GDM1 (cell line): Measurements from ENCODE around the gene ANO7.

Experiments
- DNase-seq: peaks from one replicate; lab custom pipeline; 2025; lab: John Stamatoyannopoulos, UW

ANO7 gene

DNA sequence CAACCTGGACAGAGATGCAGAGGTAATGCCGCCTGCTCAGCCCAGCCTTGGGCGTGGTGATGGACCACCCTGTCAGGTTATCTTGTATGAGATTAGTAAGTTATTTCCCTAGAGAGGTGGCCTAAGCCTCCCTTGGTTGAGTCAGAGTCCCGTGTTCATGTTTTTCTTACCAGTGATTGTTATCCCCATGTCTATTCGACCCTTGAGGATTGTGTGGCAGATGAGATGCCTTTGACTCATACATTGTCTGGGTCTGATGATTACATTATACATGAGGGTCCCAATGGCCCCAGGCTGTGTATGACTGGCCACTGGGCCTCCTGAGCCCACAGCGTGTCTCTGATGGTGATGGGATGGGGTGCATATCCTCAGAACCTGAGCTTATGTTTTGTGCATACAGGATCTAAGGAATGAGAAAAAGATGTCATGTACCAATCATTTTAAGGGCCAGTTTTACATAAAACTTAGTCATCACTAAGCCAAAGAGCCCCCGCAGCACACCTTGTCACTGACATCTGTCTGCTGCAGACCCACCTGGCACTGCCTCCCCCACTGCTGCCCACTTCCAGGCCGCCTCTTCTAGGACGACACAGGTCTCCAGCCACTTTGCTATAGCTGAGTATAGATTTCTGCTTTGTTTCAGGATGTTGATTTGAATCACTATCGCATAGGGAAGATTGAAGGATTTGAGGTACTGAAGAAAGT, 30.5 kb upstream of the ANO7 start:
- no peak for DNase-seq

DNA sequence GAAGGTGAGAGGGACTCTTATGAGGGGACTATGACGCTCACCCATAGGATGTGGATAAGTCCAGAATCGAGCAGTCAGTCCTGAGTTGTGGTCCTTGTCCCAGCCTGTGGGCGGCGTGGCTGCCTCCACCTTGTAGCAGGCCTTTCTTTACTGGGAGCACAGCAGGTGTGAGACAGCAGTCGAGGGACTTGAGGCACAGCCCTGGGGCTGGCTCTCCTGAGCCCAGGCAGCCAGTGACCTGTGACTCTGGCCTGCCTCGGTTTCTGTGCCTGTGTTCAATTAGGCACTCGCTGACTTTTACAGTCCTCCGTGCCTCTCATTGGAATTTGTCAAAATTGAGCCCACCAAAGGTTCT, 30.0 kb upstream of the ANO7 start:
- no peak for DNase-seq

- DNase-seq: no peak
These were observed 29.4 kb upstream of the ANO7 start for GRCh38 chr2:241159116-241159515.

DNA sequence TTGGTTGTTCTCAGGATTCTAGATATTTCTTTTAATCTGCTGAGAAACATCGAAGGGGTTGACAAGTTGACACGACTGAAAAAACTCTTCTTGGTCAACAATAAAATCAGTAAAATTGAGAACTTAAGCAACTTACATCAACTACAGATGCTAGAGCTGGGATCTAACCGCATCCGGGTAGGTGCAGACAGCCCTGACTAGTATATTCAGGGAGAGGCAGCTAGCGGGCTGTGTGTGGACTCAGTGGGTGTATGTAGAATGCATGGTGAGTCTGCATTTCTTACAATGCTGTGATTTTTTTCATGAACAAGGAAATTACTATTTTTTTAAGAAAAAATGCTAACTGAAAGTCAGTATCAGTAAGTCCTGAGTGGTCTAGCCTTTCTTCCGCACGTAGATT, 28.2 kb upstream of the ANO7 start:
- no peak for DNase-seq

DNA sequence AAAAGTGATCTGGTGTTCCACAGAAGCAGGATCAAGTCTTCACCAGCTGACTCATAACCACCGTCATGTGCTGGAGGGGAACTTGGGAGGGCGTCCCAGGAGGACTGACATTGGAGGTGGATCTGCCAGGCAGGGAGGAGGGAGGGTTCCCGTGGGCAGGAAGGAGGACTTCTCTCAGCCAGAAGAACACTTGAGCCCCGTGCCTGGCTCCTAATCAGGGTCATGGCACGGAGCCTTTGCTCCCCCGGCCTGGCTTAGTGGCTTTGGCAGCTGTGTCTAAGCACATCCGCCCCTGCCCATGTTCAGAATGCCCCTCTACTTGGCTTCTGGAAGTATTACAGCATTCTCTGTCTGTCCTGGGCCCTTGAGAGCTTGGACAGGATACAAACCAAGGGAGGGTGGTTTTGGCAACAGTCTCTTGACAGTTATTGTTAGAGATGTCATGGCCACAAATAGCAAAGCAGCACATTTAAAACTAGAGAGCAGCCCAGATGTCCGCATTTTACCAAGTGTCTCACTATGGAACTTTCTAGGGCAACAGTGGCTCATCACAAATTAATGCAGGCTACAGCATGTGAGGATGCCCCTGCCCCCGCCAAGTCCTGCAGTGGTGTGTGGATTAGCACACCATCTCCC, 26.7 kb upstream of the ANO7 start:
- DNase-seq: no peak

DNA sequence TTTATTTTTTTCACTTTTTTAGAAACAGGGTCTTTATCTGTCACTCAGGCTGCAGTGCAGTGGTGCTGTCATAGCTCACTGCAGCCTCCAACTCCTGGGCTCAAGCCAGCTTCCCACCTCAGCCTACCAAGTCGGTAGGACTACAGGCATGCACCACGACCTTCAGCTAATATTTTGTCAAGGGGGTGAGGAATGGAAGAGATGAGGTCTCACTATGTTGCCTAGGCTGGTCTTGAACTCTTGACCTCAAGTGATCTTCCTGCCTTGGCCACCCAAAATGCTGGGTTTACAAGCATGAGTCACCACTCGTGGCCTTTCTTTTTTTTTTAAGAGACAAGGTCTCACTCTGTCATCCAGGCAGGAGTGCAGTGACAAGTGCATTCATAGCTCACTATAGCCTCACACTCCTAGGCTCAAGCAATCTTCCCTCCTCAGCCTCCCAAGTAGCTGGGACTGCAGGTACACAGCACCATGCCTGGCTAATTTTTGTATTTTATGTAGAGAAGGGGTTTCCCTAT, 24.8 kb upstream of the ANO7 start:
- DNase-seq: no peak

DNA sequence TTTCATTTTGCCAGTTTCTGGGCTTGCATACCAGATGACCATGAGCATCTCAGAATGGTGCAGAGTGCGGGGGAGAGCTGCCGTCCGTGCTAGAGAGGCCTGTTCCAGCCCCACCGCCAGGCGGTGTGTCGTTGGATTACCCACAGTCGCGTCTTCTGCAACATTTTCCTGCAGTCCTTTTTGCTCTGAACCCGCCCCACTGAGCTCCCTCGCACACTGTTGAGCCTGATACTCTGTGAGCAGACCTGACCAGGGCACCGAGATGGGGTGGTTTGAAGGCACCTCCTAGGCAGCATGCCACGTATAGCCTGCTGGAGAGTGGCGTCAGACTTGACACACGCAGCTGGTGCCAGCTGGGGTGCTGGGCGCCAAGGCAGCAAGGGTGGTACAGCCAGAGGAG, 20.1 kb upstream of the ANO7 start:
- no peak for DNase-seq

GRCh38 chr2:241173557-241173956, 14.9 kb upstream of the ANO7 start:
- DNase-seq: no peak

DNA sequence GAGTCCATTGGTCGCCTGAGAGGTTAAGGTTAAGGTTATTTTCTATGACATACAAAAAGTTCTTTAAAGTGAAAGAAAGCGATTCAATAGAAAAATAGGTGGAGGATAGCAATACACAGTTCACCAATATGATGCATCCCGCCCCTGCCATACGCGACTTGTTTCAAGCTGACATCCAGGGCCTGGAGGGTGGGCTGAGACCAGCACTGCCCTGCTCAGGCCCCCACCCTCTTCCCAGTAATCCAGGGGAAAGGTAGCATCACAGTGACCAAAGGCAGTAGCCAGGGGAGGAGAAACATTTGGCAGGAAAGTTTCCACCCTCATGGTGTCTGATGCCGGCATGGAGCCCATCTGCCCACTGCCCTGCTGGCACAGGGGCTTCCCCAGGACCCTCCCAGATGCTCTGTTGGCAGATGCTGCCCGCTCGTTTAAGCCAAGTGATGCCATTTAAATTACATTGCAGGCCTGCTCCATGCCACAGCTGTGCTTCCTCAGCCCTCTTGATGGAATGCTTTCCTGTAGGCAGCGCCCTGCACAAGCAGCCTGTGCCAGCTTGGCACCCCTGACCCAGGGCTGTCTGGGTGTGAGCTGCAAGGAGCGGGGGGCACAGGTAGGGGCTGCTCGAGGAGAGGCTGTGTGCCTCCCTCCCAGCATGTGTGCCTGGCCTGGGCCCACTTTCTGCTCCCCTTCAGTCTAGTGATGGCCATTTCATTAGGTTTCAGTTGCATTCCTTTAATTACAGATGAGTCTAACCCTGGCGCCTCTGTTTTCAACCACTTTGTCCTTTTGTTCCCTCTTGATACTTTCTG, 10.7 kb upstream of the ANO7 start:
- DNase-seq: no peak

DNA sequence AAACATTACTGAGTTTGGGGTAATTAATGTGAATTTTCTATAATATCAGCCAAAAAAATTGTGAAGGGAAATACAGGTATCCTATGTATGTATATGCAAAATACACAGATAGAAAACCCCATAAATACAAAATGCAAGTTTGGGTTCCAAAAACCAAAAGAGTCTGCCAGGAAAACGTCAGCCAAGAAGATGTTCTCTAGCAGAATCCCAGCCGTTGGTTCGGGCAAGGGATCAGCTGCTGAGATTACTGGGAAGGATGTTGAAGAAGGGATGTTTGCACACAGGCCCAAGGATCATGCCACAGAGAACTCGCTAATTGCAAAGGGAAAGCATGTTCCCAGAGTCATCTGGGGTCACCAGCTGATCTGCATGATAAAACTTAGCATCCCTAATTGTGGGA, 9.5 kb upstream of the ANO7 start:
- no peak for DNase-seq

DNA sequence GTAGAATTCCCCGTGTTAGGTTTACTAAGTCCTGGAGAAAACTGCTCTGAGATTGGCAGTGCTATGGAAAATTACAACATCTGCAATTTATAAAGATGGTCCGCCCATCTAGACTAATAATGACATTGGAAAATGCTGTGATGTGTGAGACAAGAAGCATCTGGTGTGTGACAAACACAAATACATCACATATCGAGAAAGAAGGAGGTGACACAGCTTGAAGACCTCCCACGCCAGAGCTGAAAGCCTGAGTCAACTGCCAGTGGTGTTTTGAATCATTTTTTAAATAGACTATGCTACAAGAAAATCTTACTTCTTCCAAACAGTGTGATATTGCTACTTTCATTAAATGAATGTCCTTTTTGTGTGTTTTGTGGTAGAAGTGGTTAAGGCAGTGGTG, 8.6 kb upstream of the ANO7 start:
- DNase-seq: no peak

GRCh38 chr2:241180495-241180894, 8.0 kb upstream of the ANO7 start:
- DNase-seq: no peak

DNA sequence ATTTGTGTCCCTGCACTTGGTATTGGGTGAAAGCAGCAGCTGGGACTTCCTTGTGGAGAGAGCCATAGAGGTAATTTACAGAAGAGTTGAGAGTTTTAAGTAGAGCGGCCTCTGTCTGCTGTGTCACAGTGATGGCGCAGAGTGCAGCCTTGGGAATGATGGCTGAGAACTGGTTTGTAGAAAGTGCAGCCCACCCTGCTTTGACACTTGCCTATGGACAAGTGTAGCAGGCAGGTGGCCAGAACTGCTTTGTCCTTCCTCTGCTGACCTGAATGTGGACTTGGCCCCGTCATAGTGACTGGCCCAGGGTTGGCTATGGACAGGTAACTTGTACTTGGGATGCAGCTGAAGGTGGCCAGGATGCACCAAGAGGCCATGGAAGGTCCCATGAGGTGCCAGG, 6.4 kb upstream of the ANO7 start:
- DNase-seq: no peak

DNA sequence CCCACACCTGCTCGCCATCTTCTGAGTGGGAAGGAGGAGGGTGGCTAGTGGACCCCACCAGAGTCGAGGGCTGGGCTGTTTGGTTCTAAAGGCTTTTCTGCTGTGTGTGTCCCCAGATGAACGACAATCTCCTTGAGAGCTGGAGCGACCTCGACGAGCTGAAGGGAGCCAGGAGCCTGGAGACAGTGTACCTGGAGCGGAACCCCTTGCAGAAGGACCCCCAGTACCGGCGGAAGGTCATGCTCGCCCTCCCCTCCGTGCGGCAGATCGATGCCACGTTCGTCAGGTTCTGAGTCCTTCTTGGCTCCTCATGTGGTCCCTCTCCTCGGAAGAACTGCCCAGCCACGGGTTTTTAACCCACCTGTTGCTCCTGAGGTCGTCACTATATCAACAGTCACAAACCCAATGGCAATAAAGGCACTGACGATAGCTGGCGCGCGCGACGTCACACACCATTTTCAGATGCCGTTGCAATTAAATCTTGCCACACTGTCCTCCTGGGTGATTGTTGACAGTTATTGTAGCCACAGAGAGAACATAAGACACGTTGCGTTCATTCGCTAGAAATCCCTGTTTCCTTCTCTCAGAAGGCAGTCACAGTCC, 5.8 kb upstream of the ANO7 start:
- no peak for DNase-seq

DNA sequence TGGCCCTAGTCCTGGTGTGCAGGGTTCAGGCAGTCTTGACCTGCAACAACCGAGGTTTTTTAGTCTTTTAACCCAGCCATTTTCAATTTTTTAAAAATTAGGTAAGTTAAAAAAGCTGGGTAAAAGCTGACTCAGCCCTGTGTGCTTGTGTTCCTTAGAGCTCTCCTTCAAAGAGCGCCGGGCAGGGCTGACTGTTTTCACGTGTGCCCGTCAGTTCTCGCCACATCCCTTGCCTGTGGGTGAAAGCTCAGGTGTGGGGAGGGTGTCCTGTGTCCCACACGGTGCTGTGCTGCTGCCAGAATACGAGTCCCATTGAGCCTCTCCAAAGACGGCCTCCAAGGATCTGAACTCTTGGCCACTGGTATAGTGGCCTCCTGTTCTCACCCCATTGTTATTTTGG, 5.3 kb upstream of the ANO7 start:
- DNase-seq: no peak

GRCh38 chr2:241184901-241185300, 3.6 kb upstream of the ANO7 start:
- no peak for DNase-seq

GRCh38 chr2:241185961-241186360, 2.5 kb upstream of the ANO7 start:
- DNase-seq: no peak

- no peak for DNase-seq
These were observed 1.2 kb upstream of the ANO7 start for GRCh38 chr2:241187101-241187917.

GRCh38 chr2:241187918-241188234, 601 bp upstream of the ANO7 start:
- no peak for DNase-seq

DNA sequence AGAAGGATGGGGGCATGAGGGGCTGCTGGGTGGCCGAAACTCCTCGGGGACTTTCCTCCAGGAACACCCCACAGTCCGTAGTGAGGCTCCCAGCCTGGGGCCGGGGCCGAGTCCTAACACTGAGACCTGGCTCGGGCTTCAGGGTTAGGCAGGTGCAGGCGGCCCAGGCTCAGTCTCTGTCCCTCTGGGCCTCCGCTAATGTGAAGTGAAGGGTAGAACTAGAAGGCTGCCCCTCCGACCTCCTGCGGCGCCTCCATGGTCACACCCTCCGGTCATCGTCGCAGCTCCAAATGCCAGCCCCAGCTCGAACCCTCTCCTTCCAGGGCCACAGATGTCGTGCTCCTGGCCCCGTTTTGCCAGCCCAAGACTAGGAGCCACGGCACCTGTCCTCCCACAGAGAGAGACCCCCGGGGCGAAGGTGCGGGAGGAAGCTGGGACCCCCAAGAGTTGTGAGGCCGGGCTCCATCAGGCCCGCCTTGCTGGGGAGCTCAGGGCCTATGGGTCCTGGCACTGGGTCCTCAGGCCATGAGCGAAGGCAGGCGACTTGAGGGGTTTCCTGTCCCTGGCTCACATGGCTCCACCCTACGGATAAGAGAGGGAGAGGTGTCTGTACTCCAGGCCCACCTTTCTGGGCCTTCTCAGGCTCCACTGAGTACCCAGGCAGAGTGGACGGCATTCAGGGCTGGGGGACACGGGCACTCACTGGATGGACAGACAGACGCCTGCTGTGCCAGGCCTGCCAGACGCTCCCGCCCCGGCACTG, 797 bp downstream of the ANO7 start:
- DNase-seq: no peak

GRCh38 chr2:241189856-241190201, 1.4 kb downstream of the ANO7 start:
- DNase-seq: no peak
